ENCODE results near the gene LINGO1. TPM values are rescaled to one million over a fixed set of nuclear protein-coding genes. Genes with fewer than 3 reads are reported as not detected.

Gene LINGO1
- total RNA-seq, 1 donor from 2014 or later, result not detected

Other genes starting within 250 kb of the LINGO1 start
- 24.3 and 27.0 TPM in 2 replicates for gene PEAK1, start 212.8 kb downstream of the LINGO1 start, total RNA-seq
- gene HMG20A, start 212.0 kb downstream of the LINGO1 start, total RNA-seq, result 42.5 and 46.5 TPM in 2 replicates

Measured in activated T-helper 1 cell treated with anti-CD3 and anti-CD28 coated beads, Interleukin-12 subunit alpha, Interleukin-12 subunit beta, Interleukin-2, Interleukin-4 antibody, amounts not matched to agents 30 ng/mL and 10 ng/mL and 1 ng/mL, durations not matched to agents 14 hours and 24 hours and 36 hours (primary cell).